Nephron progenitor cell (in vitro differentiated cells): ENCODE data around the gene EXOSC1.

Source experiments
- DNase-seq: peaks from one replicate; pipeline ENCODE4 v3.0.0; 2021
- H3K27ac Mint-ChIP-seq: 2 replicates; pipeline ENCODE4 v1.8.0; 2021; ENCODE audit warnings: mild to moderate bottlenecking, moderate library complexity, mixed read lengths
- H3K27me3 Mint-ChIP-seq: 2 replicates; pipeline ENCODE4 v1.8.0; 2021; ENCODE audit warnings: mild to moderate bottlenecking, low read depth, mixed read lengths; ENCODE audit not compliant: poor library complexity
- H3K36me3 Mint-ChIP-seq: 2 replicates; pipeline ENCODE4 v1.8.0; 2021; ENCODE audit warnings: low read depth, mixed read lengths
- H3K4me1 Mint-ChIP-seq: 2 replicates; pipeline ENCODE4 v1.8.0; 2021; ENCODE audit warnings: mixed read lengths
- H3K4me3 Mint-ChIP-seq: 2 replicates; pipeline ENCODE4 v1.8.0; 2021; ENCODE audit warnings: mild to moderate bottlenecking, moderate library complexity, mixed read lengths
- H3K9me3 Mint-ChIP-seq: 2 replicates; pipeline ENCODE4 v1.8.0; 2021; ENCODE audit warnings: mild to moderate bottlenecking, moderate library complexity, mixed read lengths
- TF ChIP-seq, protein P1 (sequence below): fragments of 200-600 bp; sonication (generic); IDR thresholded peaks from 2 replicates; pipeline ENCODE4 v1.5.0; 2021; ENCODE audit warnings: antibody characterized with exemption

The EXOSC1 gene

DNA sequence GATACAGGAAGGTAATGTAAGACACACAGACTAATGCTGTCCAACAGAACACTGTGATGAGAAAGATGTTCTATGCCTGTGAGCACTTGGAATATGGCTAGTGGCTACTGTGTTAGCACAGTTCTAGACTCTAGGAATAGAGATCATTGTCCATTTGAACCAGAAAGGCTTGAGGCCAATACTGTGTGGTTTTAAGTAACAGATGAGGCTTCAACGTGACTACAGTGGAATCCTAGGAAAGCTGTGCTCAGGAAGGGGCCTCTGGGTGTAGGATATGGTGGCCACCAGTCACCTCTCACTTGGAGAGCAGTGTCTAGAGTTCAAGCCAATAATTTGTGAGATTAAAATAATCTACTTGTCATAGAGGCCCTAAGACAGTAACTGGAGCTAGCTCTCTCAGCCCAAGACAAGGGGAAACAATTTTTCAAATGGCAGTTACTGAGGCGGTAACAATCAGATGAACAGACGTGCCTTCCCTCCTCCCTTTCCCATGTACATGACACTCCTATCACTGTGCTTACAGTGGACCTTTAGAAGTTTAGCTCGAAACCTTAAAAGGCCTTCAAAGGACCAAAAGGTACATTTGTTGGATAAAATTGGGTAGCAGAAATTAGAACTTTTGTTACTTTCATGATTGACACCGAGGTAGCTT lies 10.4 kb upstream of the EXOSC1 start:
- peaks cover 6% of the 10 kb centered on the region for H3K27me3 Mint-ChIP-seq
- DNase-seq, result no peak
- H3K4me1 Mint-ChIP-seq, result peaks cover 11% of the 10 kb centered on the region
- peaks cover 68% of the 10 kb centered on the region for H3K36me3 Mint-ChIP-seq
- H3K27ac Mint-ChIP-seq, result peak overlapping the region; percentile 57
- no peaks in the 10 kb centered on the region for H3K9me3 Mint-ChIP-seq
- TF ChIP-seq, protein P1, sequence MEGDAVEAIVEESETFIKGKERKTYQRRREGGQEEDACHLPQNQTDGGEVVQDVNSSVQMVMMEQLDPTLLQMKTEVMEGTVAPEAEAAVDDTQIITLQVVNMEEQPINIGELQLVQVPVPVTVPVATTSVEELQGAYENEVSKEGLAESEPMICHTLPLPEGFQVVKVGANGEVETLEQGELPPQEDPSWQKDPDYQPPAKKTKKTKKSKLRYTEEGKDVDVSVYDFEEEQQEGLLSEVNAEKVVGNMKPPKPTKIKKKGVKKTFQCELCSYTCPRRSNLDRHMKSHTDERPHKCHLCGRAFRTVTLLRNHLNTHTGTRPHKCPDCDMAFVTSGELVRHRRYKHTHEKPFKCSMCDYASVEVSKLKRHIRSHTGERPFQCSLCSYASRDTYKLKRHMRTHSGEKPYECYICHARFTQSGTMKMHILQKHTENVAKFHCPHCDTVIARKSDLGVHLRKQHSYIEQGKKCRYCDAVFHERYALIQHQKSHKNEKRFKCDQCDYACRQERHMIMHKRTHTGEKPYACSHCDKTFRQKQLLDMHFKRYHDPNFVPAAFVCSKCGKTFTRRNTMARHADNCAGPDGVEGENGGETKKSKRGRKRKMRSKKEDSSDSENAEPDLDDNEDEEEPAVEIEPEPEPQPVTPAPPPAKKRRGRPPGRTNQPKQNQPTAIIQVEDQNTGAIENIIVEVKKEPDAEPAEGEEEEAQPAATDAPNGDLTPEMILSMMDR, result no peak
- no peak overlapping the region for H3K4me3 Mint-ChIP-seq

- peak overlapping the region; percentile 73 for H3K27ac Mint-ChIP-seq
- peaks cover 6% of the 10 kb centered on the region for H3K27me3 Mint-ChIP-seq
- H3K4me3 Mint-ChIP-seq, result no peak overlapping the region
- peaks cover 64% of the 10 kb centered on the region for H3K36me3 Mint-ChIP-seq
- H3K4me1 Mint-ChIP-seq, result peaks cover 10% of the 10 kb centered on the region
- TF ChIP-seq, protein P1, result no peak
- no peak for DNase-seq
- H3K9me3 Mint-ChIP-seq, result no peaks in the 10 kb centered on the region
These were observed 8.7 kb upstream of the EXOSC1 start for GRCh38 chr10:97454330-97455036.

DNA sequence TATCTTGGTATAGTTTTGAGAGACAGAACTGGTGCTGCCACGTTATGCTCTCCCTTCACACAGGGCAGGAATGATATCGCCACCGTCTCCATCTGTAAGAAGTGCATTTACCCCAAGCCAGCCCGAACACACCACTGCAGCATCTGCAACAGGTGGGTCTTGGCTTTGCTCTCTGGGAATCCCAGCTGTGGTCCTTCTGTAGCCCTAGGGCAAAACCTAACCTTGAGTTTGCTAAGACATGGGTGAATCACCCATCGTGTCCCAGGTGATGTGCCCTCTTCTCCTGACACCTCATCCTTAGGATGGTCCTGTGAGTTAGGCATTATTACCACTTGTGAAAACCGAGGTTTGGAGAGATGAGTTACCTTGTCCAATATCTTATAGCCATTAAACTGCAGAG lies 6.5 kb upstream of the EXOSC1 start:
- H3K36me3 Mint-ChIP-seq, result peaks cover 56% of the 10 kb centered on the region
- TF ChIP-seq, protein P1, result no peak
- no peak for DNase-seq
- no peak overlapping the region for H3K4me3 Mint-ChIP-seq
- no peaks in the 10 kb centered on the region for H3K9me3 Mint-ChIP-seq
- H3K4me1 Mint-ChIP-seq, result peaks cover 27% of the 10 kb centered on the region
- no peaks in the 10 kb centered on the region for H3K27me3 Mint-ChIP-seq
- peak overlapping the region; percentile 88 for H3K27ac Mint-ChIP-seq

DNA sequence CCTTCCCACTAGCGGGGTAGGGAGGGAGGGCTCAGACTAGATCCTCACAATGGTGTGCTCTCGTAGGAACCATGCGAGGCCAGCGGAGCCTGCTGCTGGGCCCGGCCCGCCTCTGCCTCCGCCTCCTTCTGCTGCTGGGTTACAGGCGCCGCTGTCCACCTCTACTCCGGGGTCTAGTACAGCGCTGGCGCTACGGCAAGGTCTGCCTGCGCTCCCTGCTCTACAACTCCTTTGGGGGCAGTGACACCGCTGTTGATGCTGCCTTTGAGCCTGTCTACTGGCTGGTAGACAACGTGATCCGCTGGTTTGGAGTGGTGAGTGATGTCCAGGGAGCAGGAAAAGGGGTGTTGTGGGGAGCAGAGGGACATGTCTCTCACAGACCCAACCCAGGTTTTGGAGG lies 5.8 kb upstream of the EXOSC1 start:
- DNase-seq, result no peak
- TF ChIP-seq, protein P1, result no peak
- Mint-ChIP-seq H3K27ac (peak overlapping the region; percentile 36), H3K4me3 (no peak overlapping the region), H3K27me3 (no peaks in the 10 kb centered on the region), H3K9me3 (no peaks in the 10 kb centered on the region), H3K4me1 (peaks cover 34% of the 10 kb centered on the region), H3K36me3 (peaks cover 49% of the 10 kb centered on the region)

GRCh38 chr10:97450828-97451227 lies 5.0 kb upstream of the EXOSC1 start:
- DNase-seq, result no peak
- Mint-ChIP-seq H3K36me3 (peaks cover 46% of the 10 kb centered on the region), H3K9me3 (no peaks in the 10 kb centered on the region), H3K27me3 (no peaks in the 10 kb centered on the region), H3K4me1 (peaks cover 34% of the 10 kb centered on the region), H3K4me3 (no peak overlapping the region), H3K27ac (peak overlapping the region; percentile 91)
- TF ChIP-seq, protein P1, result no peak

DNA sequence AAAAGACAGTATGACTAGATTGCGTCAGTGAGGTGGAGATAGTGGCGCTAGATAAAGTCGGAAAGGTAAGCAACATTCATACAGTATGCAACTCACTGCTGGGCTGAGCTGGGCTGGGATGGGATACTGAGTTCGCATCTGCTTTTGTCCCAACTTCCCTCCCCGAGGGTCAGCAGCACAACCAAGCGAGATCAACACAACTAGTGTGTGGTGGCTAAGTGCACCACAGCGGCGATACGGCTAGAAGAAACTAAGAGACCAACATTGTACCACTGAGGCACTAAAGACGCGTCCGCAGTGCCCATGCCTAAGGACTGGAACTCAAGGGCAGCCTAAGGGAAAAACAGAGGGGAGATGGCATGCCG lies 467 bp downstream of the EXOSC1 start:
- Mint-ChIP-seq H3K36me3 (peaks cover 30% of the 10 kb centered on the region), H3K4me3 (peak overlapping the region; percentile 96), H3K27me3 (no peaks in the 10 kb centered on the region), H3K4me1 (peaks cover 41% of the 10 kb centered on the region), H3K9me3 (no peaks in the 10 kb centered on the region), H3K27ac (peak overlapping the region; percentile 82)
- DNase-seq, result no peak
- TF ChIP-seq, protein P1, result no peak
